SW480 (cell line): Measurements from ENCODE around the gene GLYAT.

Experiments used
- DNase-seq: peaks from one replicate; pipeline ENCODE4 v3.0.0-alpha.2; 2016; ENCODE audit warnings: low spot score

GLYAT gene, protein sequence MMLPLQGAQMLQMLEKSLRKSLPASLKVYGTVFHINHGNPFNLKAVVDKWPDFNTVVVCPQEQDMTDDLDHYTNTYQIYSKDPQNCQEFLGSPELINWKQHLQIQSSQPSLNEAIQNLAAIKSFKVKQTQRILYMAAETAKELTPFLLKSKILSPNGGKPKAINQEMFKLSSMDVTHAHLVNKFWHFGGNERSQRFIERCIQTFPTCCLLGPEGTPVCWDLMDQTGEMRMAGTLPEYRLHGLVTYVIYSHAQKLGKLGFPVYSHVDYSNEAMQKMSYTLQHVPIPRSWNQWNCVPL

DNA sequence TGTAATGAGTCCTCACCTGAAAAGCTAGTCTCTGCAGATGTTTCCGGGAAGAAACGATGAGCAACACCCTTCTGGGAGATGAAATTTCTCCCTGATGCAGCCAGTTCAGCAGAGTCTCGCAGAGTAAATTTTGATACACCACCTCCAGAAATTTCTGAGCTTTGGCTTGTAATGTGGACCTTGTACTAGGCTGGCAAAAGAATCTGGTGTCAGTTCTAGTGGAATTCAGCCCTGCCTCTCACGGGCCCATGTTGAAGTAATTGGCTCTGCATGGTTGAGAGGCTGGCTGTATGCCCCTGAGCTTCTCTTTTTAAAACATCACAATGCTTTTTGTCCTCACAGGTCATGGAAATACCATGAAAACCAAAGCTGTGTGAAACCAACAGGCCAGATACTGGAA lies at the start of gene GLYAT:
GLYAT (minus strand) TSS at position 125 of the 400 bp plus-strand sequence. CDS start 7,447 bp downstream, outside the sequence.
- no peak for DNase-seq

DNA sequence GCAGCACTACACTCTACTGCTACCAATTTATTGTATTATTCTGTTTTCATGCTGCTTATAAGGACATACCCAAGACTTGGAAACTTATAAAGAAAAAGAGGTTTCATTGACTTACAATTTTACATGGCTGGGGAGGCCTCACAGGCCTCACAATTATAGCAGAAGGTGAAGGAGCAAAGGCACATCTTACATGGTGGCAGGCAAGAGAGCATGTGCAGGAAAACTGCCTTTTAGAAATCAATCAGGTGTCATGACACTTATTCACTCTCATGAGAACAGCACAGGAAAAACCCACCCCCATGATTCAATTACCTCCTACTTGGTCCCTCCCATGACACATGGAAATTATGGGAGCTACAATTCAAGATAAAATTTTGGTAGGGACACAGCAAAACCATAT lies 49.6 kb upstream of the GLYAT start:
- no peak for DNase-seq

DNA sequence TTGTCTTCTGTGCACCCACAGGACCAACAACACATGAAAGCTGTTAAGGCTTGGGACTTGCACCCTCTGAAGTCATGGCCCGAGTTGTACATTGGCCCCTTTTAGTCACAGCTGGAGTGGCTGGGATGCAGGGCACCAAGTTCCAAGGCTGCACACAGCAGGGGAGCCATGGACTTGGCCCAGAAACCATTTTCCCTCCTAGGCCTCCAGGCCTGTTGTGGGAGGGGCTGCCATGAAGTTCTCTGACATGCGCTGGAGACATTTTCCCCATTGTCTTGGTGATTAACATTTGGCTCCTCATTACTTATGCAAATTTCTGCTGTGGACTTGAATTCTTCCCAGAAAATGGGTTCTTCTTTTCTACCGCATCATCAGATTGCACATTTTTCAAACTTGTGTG lies 48.8 kb upstream of the GLYAT start:
- no peak for DNase-seq

DNA sequence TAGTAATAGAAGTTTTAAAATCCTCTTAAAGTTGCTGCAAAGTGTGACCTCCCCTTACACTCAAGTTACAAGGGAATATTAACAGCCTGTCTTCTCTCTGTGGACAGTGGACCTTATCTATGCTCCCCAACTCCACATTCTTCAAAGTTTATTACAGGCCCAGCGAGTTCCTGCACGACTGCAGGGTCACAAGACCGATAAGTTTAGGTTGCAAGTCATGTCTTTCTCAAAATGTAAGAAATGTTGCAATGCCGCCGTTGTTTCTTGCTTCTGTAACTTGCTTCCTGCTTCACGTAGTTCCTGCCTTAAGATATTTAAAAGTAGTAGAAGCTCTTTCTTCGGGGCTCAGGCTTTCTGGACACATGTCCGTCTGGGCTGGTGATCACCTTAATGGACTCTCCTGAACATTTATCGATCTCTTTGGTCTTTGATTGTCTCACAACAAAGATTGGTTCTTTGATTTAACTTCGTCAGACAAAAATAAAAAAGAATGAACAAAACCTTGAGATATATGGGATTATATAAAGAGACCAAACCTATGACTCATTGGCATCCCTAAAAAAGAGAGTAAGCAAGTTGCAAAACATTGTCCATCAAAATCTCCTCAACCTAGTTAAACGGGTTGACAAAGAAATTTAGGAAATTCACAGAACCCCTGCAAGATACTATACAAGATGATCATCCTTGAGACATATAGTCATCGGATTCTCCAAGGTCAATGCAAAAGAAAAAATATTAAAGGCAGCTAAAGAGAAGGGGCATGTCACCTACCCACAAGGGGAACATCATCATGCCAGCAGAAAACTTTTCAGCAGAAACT lies 45.4 kb upstream of the GLYAT start:
- DNase-seq: no peak

DNA sequence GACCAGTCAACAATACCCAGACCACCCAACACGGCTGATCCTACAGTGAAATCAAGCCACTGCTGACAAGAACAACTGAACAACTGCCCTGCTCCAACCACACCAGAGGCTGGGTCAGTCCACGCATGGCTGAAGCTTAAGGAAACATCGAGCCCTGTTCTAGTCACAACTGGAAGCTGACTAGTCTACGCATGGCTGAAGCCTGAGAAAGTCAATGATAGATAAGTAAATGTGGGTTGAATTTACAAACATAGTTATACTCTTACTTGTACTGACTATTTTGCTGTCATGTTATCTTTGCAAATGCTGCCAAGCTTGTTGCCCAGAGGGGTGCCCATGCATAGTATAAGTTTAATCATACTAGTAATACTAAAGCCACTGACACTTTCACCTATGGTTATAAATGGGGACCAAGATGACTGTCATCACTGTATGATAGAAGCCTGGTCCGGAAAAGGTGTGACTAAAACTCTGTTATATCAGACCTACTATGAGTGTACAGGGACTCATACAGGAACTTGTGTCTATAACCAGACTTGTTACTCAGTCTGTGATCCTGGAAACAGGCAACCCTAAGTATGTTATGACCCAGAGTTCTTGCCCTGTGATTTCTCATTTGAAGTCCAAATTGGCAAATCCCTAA lies 43.4 kb upstream of the GLYAT start:
- no peak for DNase-seq

DNA sequence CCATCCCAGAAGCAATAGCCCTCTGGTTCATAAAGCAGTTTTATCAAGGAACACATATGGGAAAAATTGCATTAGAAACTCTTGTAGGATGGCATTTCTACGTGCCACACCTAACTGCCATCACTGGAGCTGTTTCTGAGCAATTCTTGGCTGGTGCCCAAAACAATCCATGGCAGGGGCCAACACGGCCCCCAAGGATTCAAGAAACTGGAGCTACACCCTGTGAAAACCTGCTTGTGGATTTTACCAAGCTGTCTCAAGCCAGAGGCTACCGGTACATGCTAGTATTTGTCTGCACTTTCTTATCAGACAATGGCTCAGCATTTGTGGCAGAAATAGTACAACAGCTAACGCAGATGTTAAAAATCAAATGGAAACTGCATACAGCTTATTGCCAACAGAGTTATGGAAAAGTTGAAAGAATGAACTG lies 42.4 kb upstream of the GLYAT start:
- no peak for DNase-seq

DNA sequence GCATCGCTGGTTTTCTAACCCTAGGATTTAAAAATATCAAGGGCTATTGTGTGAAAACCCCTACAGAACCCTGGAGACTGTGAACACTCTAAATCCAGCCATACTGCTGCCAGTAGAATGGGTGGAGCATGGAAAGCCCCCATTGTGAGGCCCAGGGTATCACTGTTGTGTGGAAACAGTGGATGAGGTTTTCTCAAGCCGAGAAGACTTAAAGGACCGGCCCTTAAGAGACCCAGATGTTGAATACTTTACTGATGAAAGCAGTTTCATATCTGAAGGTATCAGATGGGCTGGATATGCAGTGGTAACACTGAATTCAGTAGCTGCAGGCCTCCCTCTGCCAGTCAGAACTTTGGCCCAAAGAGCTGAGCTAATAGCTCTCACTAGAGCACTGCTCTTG lies 41.6 kb upstream of the GLYAT start:
- DNase-seq: no peak

DNA sequence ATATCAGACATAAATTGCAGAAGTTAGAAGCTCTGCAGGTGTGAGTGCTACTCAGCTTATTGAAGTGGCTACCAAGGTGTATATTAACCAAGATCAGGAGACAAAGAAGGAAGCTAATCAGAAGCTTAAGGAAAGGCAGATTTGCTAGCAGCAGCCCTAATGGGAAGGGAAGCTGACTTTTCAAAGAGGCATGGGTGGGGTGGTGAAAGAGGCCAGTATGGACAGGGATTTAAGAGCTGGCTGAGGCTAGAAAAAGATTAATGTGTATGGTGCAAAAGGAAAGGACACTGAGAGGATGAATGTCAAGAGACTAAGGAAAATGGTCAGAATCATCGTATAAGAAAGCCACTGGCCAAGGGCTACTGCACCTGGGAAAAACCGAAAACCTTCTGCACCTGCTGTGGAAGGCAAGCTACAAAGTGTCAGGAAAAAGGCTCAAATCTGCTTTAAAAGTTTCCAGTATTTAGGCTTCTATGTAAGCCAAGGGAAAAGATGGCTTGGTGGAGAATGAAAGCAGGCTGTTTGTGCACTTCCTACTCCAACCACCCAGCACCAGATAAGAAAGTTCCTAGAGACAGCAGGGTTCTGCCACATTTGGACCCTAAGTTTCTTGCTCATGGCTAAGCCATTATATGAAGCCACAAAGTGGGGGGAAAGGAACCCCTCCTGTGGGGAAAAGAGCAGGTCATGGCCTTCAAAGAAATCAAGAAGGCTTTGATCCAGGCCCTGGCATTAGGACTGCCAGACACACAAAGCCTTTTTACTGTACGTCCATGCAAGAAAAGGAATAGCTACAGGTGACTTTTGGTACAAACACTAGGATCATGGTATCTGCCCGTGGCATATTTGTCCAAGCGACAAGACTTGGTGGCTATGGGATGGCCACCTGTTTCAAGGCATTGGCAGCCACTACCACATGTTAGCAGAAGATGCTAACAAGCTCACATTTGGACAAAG lies 40.9 kb upstream of the GLYAT start:
- DNase-seq: no peak

DNA sequence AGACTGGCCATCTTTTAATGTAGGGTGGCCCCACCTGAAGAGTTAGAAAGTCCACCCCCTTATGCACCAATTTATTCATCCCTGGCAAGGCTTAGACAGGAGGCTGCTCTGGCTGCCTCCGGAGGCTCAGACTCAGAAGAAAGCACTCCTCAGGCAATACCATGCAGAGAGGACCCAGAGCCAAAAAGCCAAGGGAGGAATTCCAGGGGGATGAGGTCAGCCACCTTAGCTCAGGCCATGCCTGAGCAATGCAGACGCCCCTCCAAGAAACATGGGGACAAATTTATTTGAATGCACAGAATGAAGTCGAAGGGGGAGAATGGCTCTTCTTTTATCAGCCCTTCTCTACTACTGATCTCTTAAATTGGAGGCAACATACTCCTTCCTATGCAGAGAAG lies 39.7 kb upstream of the GLYAT start:
- DNase-seq: no peak

DNA sequence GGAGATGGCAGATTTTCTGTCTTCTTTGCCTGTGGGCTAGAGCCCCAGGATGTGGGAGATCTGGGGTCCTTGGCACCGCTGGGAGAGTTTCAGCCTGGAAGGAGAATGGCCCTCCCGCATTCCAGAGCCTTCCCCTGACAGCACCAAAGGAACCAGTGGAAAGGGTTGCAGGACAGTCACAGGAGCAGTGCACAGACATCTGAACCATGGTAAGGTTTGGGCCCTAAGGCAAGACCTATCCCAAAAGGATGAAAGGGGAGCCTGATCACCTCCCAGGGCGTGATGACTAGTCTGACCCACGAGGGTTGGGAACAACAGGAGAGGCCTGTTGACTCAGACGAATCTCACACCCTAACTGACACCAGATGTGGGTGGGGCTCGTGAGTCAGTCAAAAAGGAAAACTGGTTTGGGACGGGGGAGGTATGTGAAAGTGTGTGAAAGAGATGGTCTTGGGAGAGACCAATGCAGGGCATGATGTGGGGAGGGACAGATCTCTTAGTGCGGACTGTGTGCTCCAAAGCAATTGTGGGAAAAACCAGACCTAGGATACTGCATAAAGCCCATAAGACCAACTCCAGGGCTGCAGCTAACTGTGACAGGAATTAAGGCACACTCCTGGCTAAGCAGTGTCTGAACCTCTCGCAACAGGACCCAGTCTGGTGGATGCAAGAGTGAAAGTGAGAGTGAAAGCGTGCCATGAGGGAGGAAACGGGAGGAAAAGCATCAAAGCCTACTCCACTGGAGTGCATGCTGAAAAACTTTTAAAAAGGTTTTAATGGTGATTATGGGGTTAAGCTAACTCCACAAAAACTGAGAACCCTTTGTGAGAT lies 39.1 kb upstream of the GLYAT start:
- DNase-seq: peak; percentile 69

DNA sequence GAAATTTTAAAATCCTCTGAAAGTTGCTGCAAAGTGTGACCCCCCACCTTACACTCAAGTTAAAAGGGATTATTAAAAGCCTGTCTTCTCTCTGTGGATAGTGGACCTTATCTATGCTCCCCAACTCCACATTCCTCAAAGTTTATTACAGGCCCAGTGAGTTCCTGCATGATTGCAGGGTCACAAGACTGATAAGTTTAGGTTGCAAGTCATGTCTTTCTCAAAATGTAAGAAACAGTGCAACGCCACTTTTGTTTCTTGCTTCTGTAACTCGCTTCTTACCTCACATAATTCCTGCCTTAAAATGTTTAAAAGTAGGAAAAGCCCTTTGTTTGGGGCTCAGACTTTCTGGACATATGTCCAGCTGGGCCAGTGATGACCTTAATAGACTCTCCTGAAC lies 38.4 kb upstream of the GLYAT start:
- DNase-seq: no peak

DNA sequence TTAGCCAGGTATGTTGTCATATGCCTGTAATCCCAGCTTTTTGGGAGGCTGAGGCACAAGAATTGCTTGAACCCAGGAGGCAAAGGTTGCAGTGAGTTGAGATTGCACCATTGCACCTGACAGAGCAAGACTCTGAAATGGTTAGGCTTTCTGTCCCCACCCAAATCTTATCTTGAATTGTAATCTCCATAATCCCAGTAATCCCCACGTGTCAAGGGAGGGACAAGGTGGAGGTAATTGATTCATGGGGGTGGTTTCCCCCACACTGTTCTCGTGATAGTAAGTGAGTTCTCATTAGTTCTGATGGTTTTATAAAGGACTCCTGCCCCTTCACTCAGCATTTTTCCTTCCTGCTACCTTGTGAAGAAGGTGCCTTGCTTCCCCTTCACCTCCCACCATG lies 37.6 kb upstream of the GLYAT start:
- DNase-seq: no peak

DNA sequence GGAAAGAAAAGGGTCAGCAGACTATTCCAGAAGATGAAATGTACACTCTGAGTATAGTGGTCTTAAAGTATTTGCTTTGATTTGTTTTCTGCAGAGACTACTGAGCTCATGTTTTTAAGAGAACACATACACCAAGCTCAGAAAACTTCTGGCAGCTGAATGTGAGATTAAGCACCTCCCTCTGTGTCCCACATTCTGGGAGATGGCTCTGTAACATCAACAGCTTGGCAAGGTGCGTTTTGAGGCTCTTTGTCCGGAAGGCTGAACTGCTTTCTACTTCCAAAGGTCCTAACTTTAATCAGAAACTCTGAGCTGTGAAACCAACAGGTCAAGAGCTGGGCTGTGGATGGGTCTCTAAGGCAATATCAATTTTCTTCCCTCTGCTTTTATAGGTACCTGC lies 36.4 kb upstream of the GLYAT start:
- no peak for DNase-seq

DNA sequence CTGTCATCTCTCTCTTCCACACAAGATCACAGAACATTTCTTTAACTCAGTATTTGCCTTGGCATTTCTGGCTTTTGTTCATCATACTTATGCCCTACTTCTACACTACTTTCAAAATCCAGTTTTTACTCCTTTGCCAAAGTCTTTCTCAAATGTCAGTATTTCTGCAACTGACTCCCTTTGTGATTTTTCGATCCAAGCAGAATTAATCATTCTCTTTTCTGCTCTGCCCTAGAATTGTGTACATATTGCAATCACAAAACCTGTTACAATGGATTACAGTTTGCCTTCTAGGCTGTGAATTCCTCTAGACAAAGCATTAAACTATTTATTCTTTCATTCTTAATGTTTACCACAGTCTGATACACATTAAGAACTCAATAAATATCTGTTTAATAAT lies 33.3 kb upstream of the GLYAT start:
- no peak for DNase-seq

DNA sequence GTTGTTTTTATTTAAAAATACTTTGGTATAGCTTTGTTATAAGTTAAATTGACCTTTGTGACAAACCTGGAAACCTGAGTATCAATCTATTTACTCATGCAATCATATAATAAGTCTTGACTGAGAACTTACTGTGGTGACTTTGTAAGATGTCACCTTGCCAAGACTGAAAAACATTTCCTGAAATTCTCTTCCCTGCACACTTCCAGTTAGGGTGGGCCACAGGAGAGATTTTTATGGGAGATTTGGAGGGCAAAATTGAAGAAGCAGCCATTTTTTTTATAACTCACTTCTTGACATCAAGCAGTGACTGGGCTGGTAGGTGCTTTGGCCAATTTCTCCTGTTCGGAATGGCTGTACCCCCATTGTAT lies 31.4 kb upstream of the GLYAT start:
- no peak for DNase-seq

DNA sequence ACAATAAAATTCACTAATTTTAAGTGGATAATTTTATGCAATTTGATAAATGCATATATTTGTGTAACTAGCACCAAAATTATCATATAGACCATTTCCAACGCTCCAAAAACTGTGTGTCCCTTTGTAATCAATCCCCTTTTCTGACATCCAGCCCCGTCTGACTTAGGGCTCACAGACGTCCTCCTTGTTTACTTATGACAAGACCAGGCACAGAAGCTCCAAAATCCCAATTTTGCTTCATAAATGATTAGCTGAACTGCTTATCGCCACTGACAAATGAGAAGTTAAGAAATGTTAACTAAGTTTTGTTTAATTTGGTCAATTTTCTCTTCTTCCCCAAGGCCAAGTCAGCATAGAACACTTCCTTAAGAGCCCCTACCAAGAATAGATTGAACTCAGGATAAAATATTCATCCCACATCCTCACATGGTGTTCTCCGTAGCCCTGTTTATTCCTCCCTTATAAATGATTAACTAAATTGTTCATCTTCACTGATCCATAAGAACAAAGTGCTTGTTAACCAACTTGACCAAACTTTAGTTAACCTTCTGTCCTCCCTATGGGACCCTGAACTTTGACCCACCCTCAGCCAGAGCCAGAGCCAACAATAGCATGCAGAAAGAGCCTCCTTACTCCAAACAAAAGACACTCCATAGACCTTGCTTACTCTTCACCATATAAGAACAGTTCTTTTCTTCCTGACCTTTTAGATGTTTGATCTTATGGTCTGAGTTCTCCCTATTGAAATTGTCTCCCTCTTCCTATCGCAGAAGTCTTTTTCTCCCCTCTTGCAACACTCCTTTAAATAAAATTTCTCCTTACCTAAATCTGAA lies 30.8 kb upstream of the GLYAT start:
- peak; percentile 49 for DNase-seq

DNA sequence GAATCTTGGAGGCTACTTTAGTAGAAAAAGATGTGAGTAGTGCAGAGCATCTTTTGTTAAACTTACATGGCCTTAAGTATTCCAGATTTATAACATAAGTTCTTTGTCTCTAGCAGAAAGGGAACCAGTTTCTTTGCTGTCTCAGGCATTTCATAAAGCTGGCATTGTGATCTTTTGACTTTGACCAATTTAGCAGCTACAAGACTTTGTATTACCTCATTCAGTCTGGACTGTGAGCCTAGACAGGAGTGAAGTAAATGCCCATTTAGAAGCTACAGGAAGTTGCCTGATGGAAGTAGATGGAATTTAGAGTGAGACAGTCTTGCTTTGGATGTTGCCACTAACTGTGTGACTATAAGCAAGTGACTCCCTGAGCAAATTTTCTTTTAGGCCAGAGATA lies 25.7 kb upstream of the GLYAT start:
- no peak for DNase-seq

DNA sequence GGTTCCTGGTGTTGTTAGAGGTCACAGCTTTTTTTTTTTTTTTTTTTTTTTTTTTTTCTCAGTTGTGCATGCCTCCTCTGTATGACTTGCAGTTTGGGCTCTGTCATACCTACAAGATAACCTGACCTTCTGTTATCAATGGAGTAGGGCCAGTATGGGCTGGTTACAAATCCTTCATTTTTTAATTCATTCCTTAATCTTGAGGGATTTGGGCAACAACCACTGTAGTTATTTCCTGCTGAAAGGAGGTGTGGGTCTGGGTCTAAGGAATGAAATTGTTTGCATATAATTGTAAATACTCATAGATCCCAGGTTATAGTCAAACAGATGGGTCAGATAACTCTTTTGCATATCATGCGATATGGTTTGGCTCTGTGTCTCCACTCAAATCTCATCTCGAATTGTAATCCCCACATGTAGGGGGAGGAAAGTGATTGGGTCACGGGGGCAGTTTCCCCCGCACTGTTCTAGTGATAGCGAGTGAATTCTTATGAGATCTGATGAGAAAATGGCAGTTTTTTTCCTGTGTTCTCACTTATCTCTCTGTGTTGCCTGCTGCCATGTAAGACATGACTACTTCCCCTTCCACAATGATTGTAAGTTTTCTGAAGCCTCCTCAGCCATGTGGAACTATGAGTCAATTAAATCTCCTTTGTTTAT lies 14.1 kb upstream of the GLYAT start:
- no peak for DNase-seq

DNA sequence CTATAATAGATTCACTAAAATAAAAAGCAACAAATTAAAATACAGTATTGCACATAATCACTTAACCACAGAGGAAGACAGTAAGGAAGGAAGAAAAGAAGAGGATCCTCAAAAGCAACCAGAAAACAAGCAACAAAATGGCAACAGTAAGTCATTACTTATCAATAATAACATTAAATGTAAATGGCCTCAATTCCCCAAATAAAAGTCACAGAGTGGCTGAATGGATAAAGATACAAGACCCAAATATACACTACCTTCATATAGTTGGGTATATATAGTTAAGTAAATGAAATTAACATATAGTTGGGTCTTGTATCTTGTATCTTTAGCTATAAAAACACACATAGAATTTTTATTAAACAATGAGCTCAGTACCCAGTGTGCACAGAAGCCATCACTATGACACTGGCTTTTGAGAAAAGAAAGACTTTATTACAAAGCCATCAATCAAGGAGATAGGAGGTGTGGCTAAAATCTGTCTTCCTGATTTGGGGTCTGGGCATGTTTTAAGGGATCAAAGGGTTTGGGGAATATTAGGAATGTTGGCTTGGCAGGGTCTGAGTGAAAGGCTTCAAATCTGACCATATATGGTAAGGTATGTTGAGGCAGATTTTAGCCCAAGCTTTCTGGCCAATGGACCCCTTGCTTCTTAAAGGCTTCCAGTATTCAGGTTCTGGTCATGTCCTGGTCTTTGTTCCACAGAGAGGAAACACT lies 13.4 kb upstream of the GLYAT start:
- DNase-seq: no peak
